GM21367 (cell line): ENCODE data around the gene GDAP1L1.
A peak's percentile ranks its signal among the peaks of the same experiment; 100 is the strongest.
"Not testable (repeated sequence)": the region's sequence is repeated elsewhere in the genome, so short reads cannot be mapped to it uniquely, and the experiment has no call there.

Experiments
- ATAC-seq: cut with Tn5 transposase; IDR thresholded peaks from one replicate; pipeline ENCODE4 v1.9.1; 2021; ENCODE audit not compliant: unreplicated experiment

GDAP1L1 gene

GRCh38 chr20:44299011-44299535 lies 52.0 kb downstream of the GDAP1L1 start:
- ATAC-seq: not testable (repeated sequence)

GRCh38 chr20:44301285-44301684 lies 54.2 kb downstream of the GDAP1L1 start:
- ATAC-seq: no peak

GRCh38 chr20:44302026-44302669 lies 55.0 kb downstream of the GDAP1L1 start:
- ATAC-seq: no peak

- no peak for ATAC-seq
Observed at GRCh38 chr20:44302736-44303135, 55.6 kb downstream of the GDAP1L1 start.

GRCh38 chr20:44304383-44304782 lies 57.3 kb downstream of the GDAP1L1 start:
- ATAC-seq: no peak

- no peak for ATAC-seq
Observed at GRCh38 chr20:44306927-44307326, 59.8 kb downstream of the GDAP1L1 start.

- ATAC-seq: no peak
Observed at GRCh38 chr20:44309763-44310663, 62.9 kb downstream of the GDAP1L1 start.

- ATAC-seq: peak; percentile 75
Observed at GRCh38 chr20:44310664-44311639, 63.8 kb downstream of the GDAP1L1 start, which contains the start of gene FITM2. Gene FITM2, minus strand, starts transcription at chr20:44311202. Its CDS starts 54 bp downstream, at chr20:44311148.

GRCh38 chr20:44314870-44315269 lies 67.8 kb downstream of the GDAP1L1 start:
- ATAC-seq: no peak

GRCh38 chr20:44319839-44320422 lies 72.8 kb downstream of the GDAP1L1 start:
- no peak for ATAC-seq

GRCh38 chr20:44324343-44324742 lies 77.2 kb downstream of the GDAP1L1 start:
- no peak for ATAC-seq

GRCh38 chr20:44326391-44327159 lies 79.5 kb downstream of the GDAP1L1 start:
- no peak for ATAC-seq

- ATAC-seq: not testable (repeated sequence)
Observed at GRCh38 chr20:44327748-44328147, 80.6 kb downstream of the GDAP1L1 start.

- ATAC-seq: no peak
Observed at GRCh38 chr20:44328428-44328827, 81.3 kb downstream of the GDAP1L1 start.
